ENCODE measurements around the gene TENT5C.

GRCh38 chr1:117660271-117660965, 54.6 kb downstream of the TENT5C start:
- no peak for TF ChIP-seq CTCF (IDR thresholded peaks at IDR 0.05; ENCODE audit: low read length)
- no peak for TF ChIP-seq EZH2 (IDR thresholded peaks at IDR 0.05; ENCODE audit: borderline replicate concordance, low read length)

Measured in OCI-LY1 (cell line).